OCI-LY3 (cell line): ENCODE data around the gene SCAMP5.

Experiments
- H2AFZ ChIP-seq: fragments of 200-600, 300-600 bp; shearing (Covaris generic); 2 replicates; pipeline ENCODE4 v1.6.0; 2014; ENCODE audit warnings: antibody characterized with exemption, low read depth, low read length
- H3K27ac ChIP-seq: fragments of 200-600, 300-600 bp; sonication (generic); 2 replicates; pipeline ENCODE4 v1.5.1; 2014; ENCODE audit warnings: mild to moderate bottlenecking, low read length, moderate library complexity, mixed read lengths
- H3K27me3 ChIP-seq: fragments of 200-600, 300-600 bp; sonication (generic); 2 replicates; pipeline ENCODE4 v1.6.1; 2014; ENCODE audit warnings: low read depth, low read length, mixed read lengths
- H3K36me3 ChIP-seq: fragments of 200-600, 300-600 bp; sonication (generic); replicated peaks from 2 replicates; pipeline ENCODE3; 2014; ENCODE audit warnings: low read depth, low read length, mixed read lengths
- H3K4me1 ChIP-seq: fragments of 300-600, 200-600 bp; sonication (generic); 2 replicates; pipeline ENCODE4 v1.6.1; 2014; ENCODE audit warnings: low read length, mixed read lengths
- H3K4me2 ChIP-seq: fragments of 200-600, 300-600 bp; sonication (generic); 2 replicates; pipeline ENCODE4 v1.6.1; 2014; ENCODE audit warnings: low read length, mixed read lengths
- H3K4me3 ChIP-seq: fragments of 300-600, 200-600 bp; sonication (generic); 2 replicates; pipeline ENCODE4 v1.5.1; 2014; ENCODE audit warnings: antibody characterized with exemption, mild to moderate bottlenecking, low read length, moderate library complexity
- H3K79me2 ChIP-seq: fragments of 300-600, 200-600 bp; shearing (Covaris generic); 2 replicates; pipeline ENCODE4 v1.6.1; 2014; ENCODE audit warnings: mild to moderate bottlenecking, low read length, mixed read lengths
- H3K9ac ChIP-seq: fragments of 300-600, 200-600 bp; shearing (Covaris generic); 2 replicates; pipeline ENCODE4 v1.6.0; 2014; ENCODE audit warnings: mild to moderate bottlenecking, low read length, moderate library complexity
- H3K9me3 ChIP-seq: fragments of 200-600, 300-600 bp; shearing (Covaris generic); 2 replicates; pipeline ENCODE4 v1.6.1; 2014; ENCODE audit warnings: low read length, mixed read lengths; ENCODE audit not compliant: insufficient read depth
- H4K20me1 ChIP-seq: fragments of 200-600, 300-600 bp; sonication (generic); 2 replicates; pipeline ENCODE4 v1.6.1; 2016; ENCODE audit warnings: low read length, mixed read lengths; ENCODE audit not compliant: insufficient read depth
- EZH2phosphoT487 ChIP-seq: fragments of 200-600 bp; shearing (Covaris generic); IDR thresholded peaks from 2 replicates; pipeline ENCODE4 v1.6.1; 2018; ENCODE audit warnings: antibody characterized with exemption, mixed run types, low read depth
- TF ChIP-seq, protein P1 (sequence below): fragments of 200-600, 300-600 bp; sonication (generic); IDR thresholded peaks from 2 replicates; pipeline ENCODE4 v1.5.1; 2014; ENCODE audit warnings: antibody characterized with exemption, low read length, low read depth

SCAMP5 gene

DNA sequence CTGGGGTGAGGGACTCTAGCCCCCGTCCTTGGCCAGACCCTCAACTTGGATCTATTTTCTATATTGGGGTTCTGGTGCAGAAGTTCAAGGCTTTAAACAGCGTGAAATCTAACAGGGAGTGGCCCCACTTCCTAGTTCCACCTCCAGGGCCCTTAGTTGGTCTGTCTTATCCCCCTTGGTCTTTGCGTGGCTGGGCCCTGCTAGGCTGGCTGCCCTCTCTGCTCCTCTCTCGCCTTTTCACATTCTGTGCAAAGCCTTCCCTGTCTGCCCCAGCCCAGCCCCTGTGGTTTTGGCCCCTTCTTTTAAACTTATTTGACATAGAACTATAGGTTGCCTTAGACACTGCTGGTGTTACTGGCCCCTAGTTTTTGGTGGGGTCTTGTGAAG lies 33.6 kb downstream of the SCAMP5 start:
- no peak for TF ChIP-seq EZH2phosphoT487
- TF ChIP-seq, protein P1, sequence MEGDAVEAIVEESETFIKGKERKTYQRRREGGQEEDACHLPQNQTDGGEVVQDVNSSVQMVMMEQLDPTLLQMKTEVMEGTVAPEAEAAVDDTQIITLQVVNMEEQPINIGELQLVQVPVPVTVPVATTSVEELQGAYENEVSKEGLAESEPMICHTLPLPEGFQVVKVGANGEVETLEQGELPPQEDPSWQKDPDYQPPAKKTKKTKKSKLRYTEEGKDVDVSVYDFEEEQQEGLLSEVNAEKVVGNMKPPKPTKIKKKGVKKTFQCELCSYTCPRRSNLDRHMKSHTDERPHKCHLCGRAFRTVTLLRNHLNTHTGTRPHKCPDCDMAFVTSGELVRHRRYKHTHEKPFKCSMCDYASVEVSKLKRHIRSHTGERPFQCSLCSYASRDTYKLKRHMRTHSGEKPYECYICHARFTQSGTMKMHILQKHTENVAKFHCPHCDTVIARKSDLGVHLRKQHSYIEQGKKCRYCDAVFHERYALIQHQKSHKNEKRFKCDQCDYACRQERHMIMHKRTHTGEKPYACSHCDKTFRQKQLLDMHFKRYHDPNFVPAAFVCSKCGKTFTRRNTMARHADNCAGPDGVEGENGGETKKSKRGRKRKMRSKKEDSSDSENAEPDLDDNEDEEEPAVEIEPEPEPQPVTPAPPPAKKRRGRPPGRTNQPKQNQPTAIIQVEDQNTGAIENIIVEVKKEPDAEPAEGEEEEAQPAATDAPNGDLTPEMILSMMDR: no peak
- H2AFZ ChIP-seq: no peak overlapping the region
- no peak overlapping the region for H3K9ac ChIP-seq
- peaks cover 5% of the 10 kb centered on the region for H3K79me2 ChIP-seq
- no peak overlapping the region for H3K27ac ChIP-seq
- H3K4me2 ChIP-seq: no peak overlapping the region
- H4K20me1 ChIP-seq: peaks cover 3% of the 10 kb centered on the region; the same call in 1 of the 2 replicates
- no peaks in the 10 kb centered on the region for H3K27me3 ChIP-seq
- H3K36me3 ChIP-seq: peaks cover 8% of the 10 kb centered on the region
- H3K9me3 ChIP-seq: no peaks in the 10 kb centered on the region
- H3K4me3 ChIP-seq: no peak overlapping the region
- peaks cover 31% of the 10 kb centered on the region for H3K4me1 ChIP-seq

DNA sequence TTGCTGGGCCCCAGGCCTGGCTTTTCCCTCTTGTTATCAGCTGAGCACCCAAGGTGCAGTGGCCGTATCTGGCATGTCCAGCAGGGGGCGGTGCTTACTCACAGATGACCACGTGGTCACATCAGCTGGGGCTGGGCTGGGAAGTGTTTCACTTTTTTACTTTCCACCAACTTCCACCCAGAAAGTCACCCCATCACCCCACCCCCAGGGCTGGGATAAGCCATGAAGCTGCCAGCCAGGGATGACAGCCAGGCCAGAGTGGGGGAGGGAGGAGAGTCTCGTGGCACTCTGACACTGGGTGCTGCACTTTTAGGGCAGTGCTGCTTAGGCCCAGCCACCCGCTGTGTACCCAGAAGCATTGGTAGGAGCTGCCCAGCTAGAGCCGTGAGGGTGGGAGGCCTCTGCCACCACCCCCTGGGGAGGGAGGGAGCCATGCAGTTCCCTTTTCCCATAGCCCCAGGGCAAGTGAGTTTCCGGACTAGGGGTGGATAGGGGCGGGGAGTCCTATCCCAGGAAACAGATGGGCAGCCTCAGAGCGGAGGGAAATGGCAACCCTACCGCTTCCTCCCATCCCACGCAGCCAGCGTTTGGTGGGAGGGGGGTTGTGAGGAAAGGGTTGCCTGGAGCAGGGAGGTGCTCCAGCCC lies 34.1 kb downstream of the SCAMP5 start:
- H3K4me1 ChIP-seq: peaks cover 26% of the 10 kb centered on the region
- peak overlapping the region; percentile 21 for H3K4me2 ChIP-seq
- no peak overlapping the region for H2AFZ ChIP-seq
- H3K36me3 ChIP-seq: peaks cover 8% of the 10 kb centered on the region
- H3K9ac ChIP-seq: no peak overlapping the region
- H3K79me2 ChIP-seq: no peaks in the 10 kb centered on the region; the same call in 1 of the 2 replicates
- no peaks in the 10 kb centered on the region for H3K27me3 ChIP-seq
- peaks cover 5% of the 10 kb centered on the region; the same call in 1 of the 2 replicates for H4K20me1 ChIP-seq
- H3K9me3 ChIP-seq: no peaks in the 10 kb centered on the region
- no peak overlapping the region for H3K4me3 ChIP-seq
- H3K27ac ChIP-seq: no peak overlapping the region
- TF ChIP-seq, protein P1: peak; percentile 98
- no peak for TF ChIP-seq EZH2phosphoT487

DNA sequence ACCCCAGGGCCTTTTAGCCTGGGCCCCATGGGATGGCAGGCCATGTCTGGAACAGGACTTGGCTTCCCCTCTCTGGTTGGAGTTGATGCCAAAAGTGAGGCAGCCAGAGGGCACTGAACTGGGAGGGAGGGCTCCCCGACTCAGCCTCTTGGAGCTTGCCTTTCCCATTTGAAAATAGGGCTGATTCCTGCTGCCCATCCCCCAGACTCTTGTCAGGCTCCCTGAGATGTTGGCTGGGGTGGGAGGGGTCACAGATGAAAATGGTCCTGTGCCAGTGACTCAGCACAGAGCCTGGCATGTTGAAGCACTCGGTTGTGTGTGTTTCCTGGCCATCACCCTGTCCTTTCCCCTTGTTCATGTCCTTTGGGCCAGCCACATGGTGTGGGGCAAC lies 34.7 kb downstream of the SCAMP5 start:
- Histone ChIP-seq H4K20me1 (peaks cover 5% of the 10 kb centered on the region; the same call in 1 of the 2 replicates), H3K79me2 (no peaks in the 10 kb centered on the region), H2AFZ (no peak overlapping the region), H3K4me1 (peaks cover 26% of the 10 kb centered on the region), H3K27me3 (no peaks in the 10 kb centered on the region), H3K9me3 (no peaks in the 10 kb centered on the region), H3K4me3 (no peak overlapping the region), H3K9ac (no peak overlapping the region), H3K36me3 (peaks cover 8% of the 10 kb centered on the region), H3K4me2 (no peak overlapping the region), H3K27ac (no peak overlapping the region)
- TF ChIP-seq, protein P1: no peak
- TF ChIP-seq EZH2phosphoT487: no peak

DNA sequence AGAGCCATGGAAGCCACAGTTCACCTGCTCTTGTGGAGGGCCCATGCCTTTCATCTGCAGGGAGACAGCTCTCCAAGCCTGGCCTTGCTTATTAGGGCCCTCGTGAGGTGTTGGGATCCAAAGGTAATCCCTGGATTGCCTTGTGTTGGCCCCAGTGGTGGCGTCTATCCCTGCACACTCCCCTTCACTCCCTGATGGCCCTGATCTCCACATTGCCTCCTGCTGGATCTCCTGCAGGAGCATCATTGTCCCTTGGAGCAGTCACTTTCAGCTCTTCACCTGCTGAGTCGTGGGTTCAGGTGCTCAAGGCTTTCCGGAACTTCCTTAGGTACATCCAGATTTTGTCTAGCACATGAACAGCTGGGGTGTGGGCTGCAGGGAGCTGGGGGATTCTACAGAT lies 35.1 kb downstream of the SCAMP5 start:
- no peak overlapping the region for H3K27ac ChIP-seq
- no peak overlapping the region for H3K4me2 ChIP-seq
- H3K27me3 ChIP-seq: no peaks in the 10 kb centered on the region
- no peak overlapping the region for H3K9ac ChIP-seq
- H4K20me1 ChIP-seq: peaks cover 5% of the 10 kb centered on the region; the same call in 1 of the 2 replicates
- peaks cover 26% of the 10 kb centered on the region for H3K4me1 ChIP-seq
- TF ChIP-seq, protein P1: no peak
- TF ChIP-seq EZH2phosphoT487: no peak
- no peak overlapping the region for H3K4me3 ChIP-seq
- H3K79me2 ChIP-seq: no peaks in the 10 kb centered on the region
- H3K36me3 ChIP-seq: peaks cover 6% of the 10 kb centered on the region
- H2AFZ ChIP-seq: no peak overlapping the region
- no peaks in the 10 kb centered on the region for H3K9me3 ChIP-seq
